Measurements from ENCODE around the gene XKR3.

DNA sequence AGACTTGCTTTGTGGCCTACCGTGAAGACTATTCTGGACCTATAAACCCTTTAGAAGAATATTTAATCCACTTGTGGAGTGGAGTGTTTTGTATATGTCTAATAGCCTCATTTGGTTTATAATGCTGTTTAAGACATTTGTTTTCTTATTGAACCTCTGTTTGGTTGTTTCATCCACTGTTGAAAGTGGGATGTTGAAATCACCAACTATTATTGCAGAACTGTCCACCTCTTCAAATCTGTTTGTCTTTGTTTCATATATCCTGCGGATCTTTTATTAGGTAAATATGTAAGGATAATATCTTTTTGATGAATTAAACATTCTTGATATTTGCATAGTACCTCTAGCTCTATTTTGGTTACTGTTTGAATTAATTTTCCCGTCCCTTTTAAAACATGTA is 49.1 kb downstream of the XKR3 start:
- TF ChIP-seq, protein P1, sequence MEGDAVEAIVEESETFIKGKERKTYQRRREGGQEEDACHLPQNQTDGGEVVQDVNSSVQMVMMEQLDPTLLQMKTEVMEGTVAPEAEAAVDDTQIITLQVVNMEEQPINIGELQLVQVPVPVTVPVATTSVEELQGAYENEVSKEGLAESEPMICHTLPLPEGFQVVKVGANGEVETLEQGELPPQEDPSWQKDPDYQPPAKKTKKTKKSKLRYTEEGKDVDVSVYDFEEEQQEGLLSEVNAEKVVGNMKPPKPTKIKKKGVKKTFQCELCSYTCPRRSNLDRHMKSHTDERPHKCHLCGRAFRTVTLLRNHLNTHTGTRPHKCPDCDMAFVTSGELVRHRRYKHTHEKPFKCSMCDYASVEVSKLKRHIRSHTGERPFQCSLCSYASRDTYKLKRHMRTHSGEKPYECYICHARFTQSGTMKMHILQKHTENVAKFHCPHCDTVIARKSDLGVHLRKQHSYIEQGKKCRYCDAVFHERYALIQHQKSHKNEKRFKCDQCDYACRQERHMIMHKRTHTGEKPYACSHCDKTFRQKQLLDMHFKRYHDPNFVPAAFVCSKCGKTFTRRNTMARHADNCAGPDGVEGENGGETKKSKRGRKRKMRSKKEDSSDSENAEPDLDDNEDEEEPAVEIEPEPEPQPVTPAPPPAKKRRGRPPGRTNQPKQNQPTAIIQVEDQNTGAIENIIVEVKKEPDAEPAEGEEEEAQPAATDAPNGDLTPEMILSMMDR (IDR thresholded peaks at IDR 0.05 in 8 of 11, conservative IDR thresholded peaks at IDR 0.05 in 3 of 11) = no peak
- no peak for TF ChIP-seq POLR2A (IDR thresholded peaks at IDR 0.05)
